ENCODE data around the gene TAF4B. TPM values are rescaled to one million over a fixed set of nuclear protein-coding genes. Genes with fewer than 3 reads are reported as not detected.

TAF4B gene
- polyA plus RNA-seq, 3 donors, result 0.64 to 1.2 (median 0.92) TPM

- Histone ChIP-seq H3K79me2 (ENCODE audit: insufficient read depth, low read length) (no peaks in the 10 kb centered on the region), H3K4me2 (replicated peaks; ENCODE audit: extremely low read depth, low read length, poor library complexity, severe bottlenecking) (no peak overlapping the region), H3K4me3 (replicated peaks in 1 of 3; ENCODE audit: low read depth in 2 of 3, low read length in 3 of 3) (no peak overlapping the region), H3K27me3 (ENCODE audit: control insufficient read depth in 2 of 2, insufficient read depth in 2 of 2, low read length in 2 of 2) (no peaks in the 10 kb centered on the region), H3K36me3 (replicated peaks in 1 of 2; ENCODE audit: control insufficient read depth in 1 of 2, insufficient read depth in 2 of 2, low read length in 2 of 2) (no peaks in the 10 kb centered on the region), H3K9ac (ENCODE audit: insufficient read depth, low read length, poor library complexity, severe bottlenecking) (no peak overlapping the region), H4K20me1 (ENCODE audit: insufficient read depth, low read length) (no peaks in the 10 kb centered on the region), H2AFZ (ENCODE audit: insufficient read depth, low read depth, low read length, poor library complexity, severe bottlenecking) (no peak overlapping the region), H3K27ac (ENCODE audit: low read depth in 1 of 2, low read length in 2 of 2) (no peak overlapping the region), H3K9me3 (replicated peaks in 1 of 2; ENCODE audit: control insufficient read depth in 1 of 2, insufficient read depth in 1 of 2, low read length in 2 of 2) (no peaks in the 10 kb centered on the region), H3K4me1 (ENCODE audit: control insufficient read depth in 1 of 2, insufficient read depth in 2 of 2, low read length in 2 of 2) (no peaks in the 10 kb centered on the region)
- no peak overlapping the region for H3K27ac Mint-ChIP-seq
- DNase-seq, result no peak
- TF ChIP-seq CTCF (IDR thresholded peaks at IDR 0.05), result no peak
- H3K27me3 Mint-ChIP-seq (ENCODE audit: low read depth in 3 of 3), result no peaks in the 10 kb centered on the region
- WGBS (ENCODE audit: insufficient coverage), result 83% methylated on average over 1 of the region's 3 CpGs
- H3K4me3 Mint-ChIP-seq, result no peak overlapping the region
- peaks cover 0 to 7% of the 10 kb centered on the region in 2 donors for H3K36me3 Mint-ChIP-seq
- intact Hi-C loops (cut with micrococcal nuclease), result no loop called here
- H3K4me1 Mint-ChIP-seq, result no peaks in the 10 kb centered on the region
- H3K9me3 Mint-ChIP-seq, result no peaks in the 10 kb centered on the region
Observed at GRCh38 chr18:26290385-26290784, 64.1 kb downstream of the TAF4B start.

DNA sequence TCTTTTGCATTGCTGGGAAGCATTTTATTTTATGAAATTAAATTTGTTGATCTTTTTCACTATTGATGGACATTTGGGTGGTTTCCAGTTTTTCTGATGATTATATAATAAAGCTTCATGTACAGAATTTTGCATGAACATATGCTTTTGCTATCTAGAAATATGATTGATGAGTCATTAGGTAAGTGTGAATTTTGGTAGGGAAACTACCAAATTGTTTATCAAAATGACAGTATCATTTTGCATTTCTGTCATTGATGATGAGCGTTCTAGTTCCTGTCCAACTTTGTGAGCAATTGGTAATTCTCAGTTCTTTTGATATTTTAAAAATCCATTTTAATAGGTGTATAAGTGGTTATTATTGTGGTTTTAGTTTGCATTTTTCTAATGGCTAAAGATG lies 67.7 kb downstream of the TAF4B start:
- H3K36me3 Mint-ChIP-seq, result no peaks in the 10 kb centered on the region
- no peak overlapping the region for H2AFZ ChIP-seq (ENCODE audit: insufficient read depth, low read depth, low read length, poor library complexity, severe bottlenecking)
- H3K9me3 Mint-ChIP-seq, result peaks cover 0 to 3% (median 0%) of the 10 kb centered on the region in 7 donors
- no peaks in the 10 kb centered on the region for H3K27me3 ChIP-seq (ENCODE audit: control insufficient read depth in 2 of 2, insufficient read depth in 2 of 2, low read length in 2 of 2)
- H3K36me3 ChIP-seq (replicated peaks in 1 of 2; ENCODE audit: control insufficient read depth in 1 of 2, insufficient read depth in 2 of 2, low read length in 2 of 2), result no peaks in the 10 kb centered on the region
- intact Hi-C loops (cut with micrococcal nuclease), result no loop called here
- no peak overlapping the region for H3K9ac ChIP-seq (ENCODE audit: insufficient read depth, low read length, poor library complexity, severe bottlenecking)
- TF ChIP-seq CTCF (IDR thresholded peaks at IDR 0.05), result no peak
- no peak for DNase-seq
- H3K27me3 Mint-ChIP-seq (ENCODE audit: low read depth in 3 of 3), result no peaks in the 10 kb centered on the region
- no peak overlapping the region for H3K4me3 Mint-ChIP-seq
- H4K20me1 ChIP-seq (ENCODE audit: insufficient read depth, low read length), result no peaks in the 10 kb centered on the region
- H3K4me2 ChIP-seq (replicated peaks; ENCODE audit: extremely low read depth, low read length, poor library complexity, severe bottlenecking), result no peak overlapping the region
- no peaks in the 10 kb centered on the region for H3K4me1 ChIP-seq (ENCODE audit: control insufficient read depth in 1 of 2, insufficient read depth in 2 of 2, low read length in 2 of 2)
- no peak overlapping the region for H3K4me3 ChIP-seq (replicated peaks in 1 of 3; ENCODE audit: low read depth in 2 of 3, low read length in 3 of 3)
- no peak overlapping the region for H3K27ac Mint-ChIP-seq
- H3K79me2 ChIP-seq (ENCODE audit: insufficient read depth, low read length), result no peaks in the 10 kb centered on the region
- H3K27ac ChIP-seq (ENCODE audit: low read depth in 1 of 2, low read length in 2 of 2), result no peak overlapping the region
- no CpG with 5 or more reads among the region's 1 CpG for WGBS (ENCODE audit: insufficient coverage)
- H3K4me1 Mint-ChIP-seq, result no peaks in the 10 kb centered on the region
- no peaks in the 10 kb centered on the region for H3K9me3 ChIP-seq (replicated peaks in 1 of 2; ENCODE audit: control insufficient read depth in 1 of 2, insufficient read depth in 1 of 2, low read length in 2 of 2)
